Mesodermal cell (in vitro differentiated cells): ENCODE measurements around the gene UFD1.

ENCODE experiments used
- H3K27ac ChIP-seq: 2 replicates; pipeline ENCODE4 v1.7.0; 2013; ENCODE audit warnings: mild to moderate bottlenecking, low read depth, low read length, moderate library complexity; ENCODE audit not compliant: severe bottlenecking
- H3K36me3 ChIP-seq: 2 replicates; pipeline ENCODE4 v1.7.1; 2013; ENCODE audit warnings: mild to moderate bottlenecking, low read length, moderate library complexity; ENCODE audit not compliant: control insufficient read depth, insufficient read depth
- H3K4me1 ChIP-seq: one replicate; pipeline ENCODE4 v1.7.1; 2013; ENCODE audit warnings: mild to moderate bottlenecking, low read length; ENCODE audit not compliant: insufficient read depth, control insufficient read depth, poor library complexity, severe bottlenecking
- H3K4me3 ChIP-seq: 2 replicates; pipeline ENCODE4 v1.7.0; 2013; ENCODE audit warnings: low read length, control low read depth, mild to moderate bottlenecking; ENCODE audit not compliant: insufficient read depth, poor library complexity, severe bottlenecking; ENCODE audit errors: extremely low read depth
- H3K9me3 ChIP-seq: 2 replicates; pipeline ENCODE4 v1.7.1; 2013; ENCODE audit warnings: mild to moderate bottlenecking, low read length, moderate library complexity; ENCODE audit not compliant: control insufficient read depth
- WGBS, 2 experiments: methylation state at CpG; one replicate each; pipeline ENCODE4 v1.1.5; 2013; ENCODE audit warnings: missing lambda C conversion rate in 2 of 2; ENCODE audit not compliant: insufficient coverage in 2 of 2; 5-methylcytosine and 5-hydroxymethylcytosine counted together

UFD1 gene

DNA sequence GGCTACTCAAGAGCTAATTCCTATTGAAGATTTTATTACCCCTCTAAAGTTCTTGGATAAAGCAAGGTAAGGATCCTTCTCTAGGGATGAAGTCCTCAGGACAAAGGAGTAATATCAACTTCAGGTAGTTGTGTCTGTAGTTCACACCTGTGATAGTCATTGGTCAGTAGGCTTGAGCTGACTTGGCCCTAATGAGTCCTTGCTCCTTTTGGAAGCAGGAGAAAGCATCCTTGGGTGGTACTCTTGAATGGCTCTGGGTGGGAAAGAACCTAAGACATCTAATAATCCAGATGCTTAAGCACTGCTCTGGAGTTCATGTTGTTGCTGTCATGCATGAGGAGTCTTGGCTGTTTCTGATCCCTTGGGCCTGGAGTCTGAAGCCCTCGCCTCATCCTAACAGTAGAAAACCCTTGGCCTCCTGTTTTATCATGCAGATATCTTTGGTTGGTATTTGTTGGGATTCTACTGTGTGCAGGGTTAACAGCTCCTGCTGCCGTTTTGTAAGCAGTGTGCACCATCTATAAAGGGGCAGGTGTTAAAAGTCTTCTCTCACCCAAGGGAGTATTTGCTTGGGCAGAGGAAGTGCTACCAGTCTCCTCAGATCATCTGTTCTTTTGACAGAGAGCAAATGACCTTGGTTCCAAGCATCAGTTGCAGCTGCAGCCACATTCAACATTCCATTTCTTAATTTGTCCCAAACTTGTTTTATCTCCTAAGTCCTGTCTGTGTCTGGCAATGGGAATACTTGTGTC lies 44.0 kb downstream of the UFD1 start:
- 86 to 92% methylated on average over 1 to 2 of the region's 2 CpGs for whole genome bisulfite sequencing, 2 experiments
- H3K36me3 ChIP-seq, result peaks cover 42% of the 10 kb centered on the region
- H3K9me3 ChIP-seq, result no peaks in the 10 kb centered on the region
- no peak overlapping the region for H3K4me3 ChIP-seq
- H3K4me1 ChIP-seq, result peaks cover 3% of the 10 kb centered on the region
- H3K27ac ChIP-seq, result no peak overlapping the region

DNA sequence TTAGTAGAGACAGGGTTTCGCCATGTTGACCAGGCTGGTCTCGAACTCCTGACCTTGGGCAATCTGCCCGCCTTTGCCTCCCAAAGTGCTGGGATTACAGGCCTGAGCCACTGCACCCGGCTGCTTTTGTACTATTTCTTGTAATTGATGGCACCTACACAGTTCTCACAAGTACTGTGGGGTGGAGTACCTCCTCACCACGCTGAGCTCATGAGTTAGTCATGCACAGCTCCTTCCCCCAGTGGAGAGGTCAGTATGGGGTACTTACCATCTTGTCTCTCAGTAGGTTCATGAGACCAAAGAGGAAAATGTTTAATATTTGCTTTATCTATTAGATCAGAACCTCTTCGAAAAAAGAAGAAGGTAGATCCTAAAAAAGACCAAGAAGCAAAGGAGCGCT lies 44.6 kb downstream of the UFD1 start:
- Histone ChIP-seq H3K9me3 (no peaks in the 10 kb centered on the region), H3K4me3 (no peak overlapping the region), H3K36me3 (peaks cover 36% of the 10 kb centered on the region), H3K4me1 (peaks cover 7% of the 10 kb centered on the region), H3K27ac (no peak overlapping the region)
- 84 to 91% methylated on average over 5 to 6 of the region's 7 CpGs for WGBS, 2 experiments

DNA sequence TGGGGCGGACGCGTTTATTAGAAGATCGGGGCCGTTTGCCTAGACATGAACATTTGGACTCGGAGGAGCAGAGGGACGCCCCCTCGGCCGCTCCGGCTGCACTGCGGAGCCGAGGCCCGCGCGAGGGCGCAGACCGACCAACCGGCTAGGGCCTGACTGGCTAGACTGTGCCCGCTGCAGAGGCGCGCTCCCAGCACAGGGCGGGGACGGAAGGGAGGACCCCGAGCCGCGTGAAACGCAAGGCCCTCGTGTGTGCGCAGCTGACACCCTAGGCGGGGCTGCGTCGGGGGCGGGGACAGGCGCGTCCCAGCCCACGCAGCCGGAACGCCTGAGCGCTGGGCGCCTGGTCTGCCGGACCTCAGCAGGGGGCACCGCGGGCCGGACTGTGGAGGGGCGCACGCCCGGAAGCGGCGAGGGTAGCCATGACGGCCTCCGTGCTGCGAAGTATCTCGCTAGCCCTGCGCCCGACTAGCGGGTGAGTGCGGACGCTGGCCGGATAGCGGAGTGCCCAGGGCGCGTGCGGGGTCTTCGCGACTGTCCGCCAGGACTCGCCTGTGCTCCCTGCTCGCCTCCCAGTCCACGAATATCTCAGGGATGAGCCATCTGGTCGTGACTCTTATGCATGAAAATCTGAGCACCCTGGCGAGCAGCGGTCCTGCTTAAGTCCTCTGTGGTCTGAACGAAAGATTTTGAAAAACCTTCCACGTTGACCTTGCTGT lies 46.7 kb downstream of the UFD1 start, which contains the start of gene MRPL40:
Gene MRPL40, plus strand, starts transcription at position 413 of the 719 bp plus-strand sequence. Its CDS starts 10 bp downstream, at position 423.
- H3K27ac ChIP-seq, result peak within 1 kb of the TSS; percentile 89
- peaks cover 7% of the 10 kb centered on the region for H3K4me1 ChIP-seq
- H3K9me3 ChIP-seq, result no peaks in the 10 kb centered on the region
- peak within 1 kb of the TSS; percentile 86 for H3K4me3 ChIP-seq
- 0% methylated on average over 68 to 71 of the region's 74 CpGs for WGBS, 2 experiments
- peaks cover 29% of the 10 kb centered on the region for H3K36me3 ChIP-seq

DNA sequence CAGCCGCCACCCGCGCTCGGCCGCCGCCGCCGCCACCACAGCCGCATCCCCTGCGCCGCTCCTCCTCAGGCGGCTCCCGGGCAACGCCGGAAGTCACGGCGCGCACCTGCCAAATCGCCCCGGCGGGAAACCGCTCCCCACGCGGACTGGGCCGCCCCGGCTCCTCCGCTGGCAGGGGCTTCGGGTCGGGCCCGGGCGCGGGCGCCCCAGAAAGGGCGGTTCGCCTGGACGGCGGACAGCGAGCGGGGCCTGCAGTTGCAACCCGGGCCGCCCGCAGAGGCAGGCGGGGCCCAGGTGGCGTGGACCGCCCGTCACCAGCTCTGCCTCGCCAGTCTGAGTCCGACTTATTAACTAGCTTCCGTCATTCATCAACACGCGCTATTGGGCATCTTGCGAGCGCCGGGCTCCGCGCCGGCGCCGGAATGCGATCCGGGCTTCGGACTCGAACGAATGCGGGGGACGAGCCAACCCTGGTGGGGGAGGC lies 47.3 kb downstream of the UFD1 start, which contains the start of gene HIRA:
Gene HIRA, minus strand, starts transcription at position 85 of the 484 bp plus-strand sequence. CDS start 257 bp downstream, outside the sequence.
- Histone ChIP-seq H3K9me3 (no peaks in the 10 kb centered on the region), H3K4me1 (peaks cover 7% of the 10 kb centered on the region), H3K27ac (peak within 1 kb of the TSS; percentile 89), H3K4me3 (peak within 1 kb of the TSS; percentile 86), H3K36me3 (peaks cover 29% of the 10 kb centered on the region)
- WGBS, 2 experiments, result 1% methylated on average over 41 to 56 of the region's 66 CpGs

DNA sequence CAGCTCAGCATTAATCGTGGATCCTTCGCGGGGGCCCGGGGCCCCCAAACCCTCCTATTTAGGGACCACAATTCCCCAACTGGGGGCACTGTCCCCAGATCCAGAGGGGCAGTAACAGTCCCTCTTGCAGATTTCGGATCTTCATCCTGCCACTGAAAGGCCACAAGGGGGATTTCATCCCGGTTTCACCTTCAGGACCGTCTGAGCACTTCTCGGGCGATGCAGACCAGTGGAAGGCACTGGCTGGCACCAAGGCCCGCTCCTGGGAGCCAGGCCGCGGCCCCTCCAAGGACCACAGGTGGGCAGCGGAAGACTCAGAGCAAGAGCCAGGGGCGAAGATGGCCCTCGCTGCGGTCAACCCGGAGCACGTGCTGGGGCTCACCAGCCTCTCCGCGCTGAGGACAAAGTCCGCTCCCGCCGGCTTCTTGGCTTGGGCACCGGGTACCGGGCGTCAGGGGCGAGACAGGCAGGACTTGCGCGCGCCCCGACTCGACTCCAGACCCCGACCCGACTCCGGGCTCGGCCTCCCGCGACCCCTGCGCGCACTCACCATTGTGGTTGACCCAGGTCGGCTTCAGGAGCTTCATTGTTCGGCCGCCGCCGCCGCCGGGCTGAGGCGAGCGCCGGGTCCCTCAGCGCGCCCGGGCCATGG lies 48.0 kb downstream of the UFD1 start:
- Histone ChIP-seq H3K36me3 (peaks cover 25% of the 10 kb centered on the region), H3K4me1 (peaks cover 7% of the 10 kb centered on the region), H3K4me3 (peak overlapping the region; percentile 86), H3K9me3 (no peaks in the 10 kb centered on the region), H3K27ac (peak overlapping the region; percentile 84)
- WGBS, 2 experiments, result 0% methylated on average over 25 to 43 of the region's 53 CpGs

DNA sequence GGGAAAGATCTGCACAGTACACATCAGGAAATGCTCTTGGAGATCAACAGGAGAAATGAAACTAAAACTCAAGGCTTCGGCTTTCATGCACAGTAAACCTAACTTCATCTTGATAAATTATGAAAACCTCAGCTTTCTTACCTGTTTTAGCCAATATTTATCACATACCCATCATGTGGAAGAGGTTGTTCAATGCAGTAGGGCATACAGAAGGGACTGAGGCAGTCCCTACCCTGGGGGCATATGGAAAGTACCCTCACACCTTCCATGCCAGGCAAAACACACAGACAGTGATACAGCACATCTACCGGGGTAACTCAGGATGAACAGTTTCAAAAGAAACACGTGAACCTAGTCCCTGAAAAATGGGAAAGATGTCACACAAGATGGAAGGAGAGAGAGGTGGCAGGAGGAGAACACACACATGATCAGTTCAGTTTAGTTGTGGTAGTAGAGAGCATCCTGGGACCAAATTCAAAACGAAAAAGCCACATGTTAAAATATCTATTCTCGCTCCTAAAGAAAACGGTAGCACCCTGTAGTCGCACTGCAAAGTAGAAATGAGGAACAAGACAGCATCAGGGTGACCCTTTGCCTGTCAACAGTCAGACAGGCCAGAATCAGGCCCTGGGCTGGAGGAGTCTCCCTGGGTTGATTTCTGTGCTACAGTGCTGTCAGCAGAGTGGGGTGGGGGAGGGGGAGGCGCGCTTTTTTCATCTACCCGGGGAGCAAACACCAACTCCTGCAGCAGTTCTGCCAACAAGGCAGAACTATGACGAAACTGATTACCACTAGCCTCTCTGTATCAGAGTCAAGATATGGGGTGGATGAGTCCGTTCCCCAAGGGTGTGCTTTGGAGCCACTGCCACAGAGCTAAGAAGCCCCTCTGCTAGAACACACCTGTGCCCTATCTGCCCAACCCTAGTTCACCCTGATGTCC lies 48.8 kb downstream of the UFD1 start:
- Histone ChIP-seq H3K4me3 (peak overlapping the region; percentile 86), H3K4me1 (peaks cover 7% of the 10 kb centered on the region), H3K9me3 (no peaks in the 10 kb centered on the region), H3K36me3 (peaks cover 19% of the 10 kb centered on the region), H3K27ac (peak overlapping the region; percentile 84)
- WGBS, 2 experiments, result 54 to 92% methylated on average over 3 to 7 of the region's 12 CpGs

DNA sequence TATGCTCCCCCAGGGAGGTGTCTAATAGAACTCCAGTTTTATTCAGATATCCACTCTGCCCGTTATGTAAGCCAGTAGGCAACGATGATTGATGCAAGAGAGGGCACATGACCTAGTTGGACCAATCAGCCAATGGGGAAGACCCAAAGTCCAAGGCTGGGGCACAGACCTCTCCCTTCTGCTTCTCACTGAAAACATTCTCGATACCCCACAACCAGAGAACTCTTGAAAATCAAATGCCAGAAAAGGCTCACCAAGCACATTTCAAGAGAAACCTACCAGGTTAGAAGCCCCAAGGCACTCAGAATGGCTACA lies 54.9 kb downstream of the UFD1 start:
- Histone ChIP-seq H3K27ac (peak overlapping the region; percentile 60), H3K4me3 (no peak overlapping the region), H3K4me1 (peaks cover 19% of the 10 kb centered on the region), H3K36me3 (peaks cover 11% of the 10 kb centered on the region), H3K9me3 (no peaks in the 10 kb centered on the region)
- WGBS, 2 experiments, result 90 to 93% methylated on average over 2 to 3 of the region's 3 CpGs

DNA sequence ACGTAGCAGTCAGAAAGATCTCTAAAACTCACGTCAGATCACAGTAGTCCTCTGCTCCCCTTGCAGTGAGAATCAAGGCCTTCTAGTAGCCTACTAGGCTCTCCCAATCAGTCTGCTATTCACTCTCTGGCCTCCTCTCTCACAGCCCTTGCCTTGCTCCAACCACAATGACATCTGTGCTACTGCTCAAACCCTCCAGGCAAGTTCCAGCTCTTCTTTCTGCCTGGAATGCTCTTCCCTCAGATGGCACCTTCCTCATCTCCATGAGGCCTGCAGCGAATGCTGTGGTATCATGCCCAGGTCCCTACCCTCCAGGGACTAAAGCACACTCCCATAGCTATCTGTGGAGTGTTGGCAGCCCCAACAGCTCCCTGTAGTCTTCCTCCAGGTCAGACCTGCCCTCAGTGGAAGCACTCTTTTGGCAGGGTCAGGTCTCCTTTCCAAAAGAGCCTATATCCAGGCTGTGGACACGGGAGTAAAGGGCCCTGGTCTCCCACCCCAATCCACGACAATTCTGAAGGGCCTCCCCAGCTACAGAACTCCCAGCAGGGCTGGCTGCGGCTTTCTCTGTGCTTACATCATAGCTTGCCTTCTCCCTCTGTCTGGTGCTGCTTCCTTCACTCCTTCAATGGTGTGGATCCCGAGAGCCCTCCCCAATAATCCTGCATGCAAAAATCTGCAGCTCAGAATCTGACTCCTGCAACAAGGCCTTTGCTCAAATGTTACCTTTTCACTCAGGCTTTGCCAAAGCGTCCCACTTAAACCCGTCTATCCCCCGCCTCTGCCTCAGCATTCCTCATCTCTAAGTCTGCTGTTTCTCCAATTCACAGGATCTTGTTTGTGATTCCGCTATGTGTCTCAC lies 56.3 kb downstream of the UFD1 start:
- Histone ChIP-seq H3K36me3 (peaks cover 15% of the 10 kb centered on the region), H3K4me1 (peaks cover 19% of the 10 kb centered on the region), H3K4me3 (no peak overlapping the region), H3K27ac (peak overlapping the region; percentile 60), H3K9me3 (no peaks in the 10 kb centered on the region)
- WGBS, 2 experiments, result 67 to 70% methylated on average over 10 to 11 of the region's 11 CpGs

DNA sequence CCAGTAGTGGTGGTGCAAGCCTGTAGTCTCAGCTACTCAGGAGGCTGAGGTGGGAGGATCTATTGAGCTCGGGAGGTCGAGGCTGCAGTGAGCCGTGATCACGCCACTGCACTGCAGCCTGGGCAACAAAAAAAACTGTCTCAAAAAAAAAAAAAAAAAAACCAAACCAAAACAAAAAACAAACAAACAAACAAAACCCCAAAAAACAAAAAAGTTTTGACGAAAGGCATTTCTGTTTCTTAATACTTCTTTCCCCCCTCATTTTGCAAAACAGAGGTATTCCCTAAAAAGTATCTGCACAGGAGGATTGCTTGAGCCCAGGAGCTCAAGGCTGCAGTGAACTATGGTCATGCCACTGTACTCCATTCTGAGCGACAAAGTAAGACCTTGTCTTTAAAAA lies 58.7 kb downstream of the UFD1 start:
- Histone ChIP-seq H3K27ac (no peak overlapping the region), H3K4me3 (no peak overlapping the region), H3K4me1 (peaks cover 19% of the 10 kb centered on the region), H3K36me3 (peaks cover 15% of the 10 kb centered on the region), H3K9me3 (no peaks in the 10 kb centered on the region)
- WGBS, 2 experiments, result 91 to 100% methylated on average over 1 of the region's 6 CpGs
